Measurements from ENCODE around the gene ABCC4. TPM values are rescaled to one million over a fixed set of nuclear protein-coding genes. Genes with fewer than 3 reads are reported as not detected.

ABCC4 gene
- total RNA-seq, 1 donor from 2014 or later, result 21.8 TPM

- Mint-ChIP-seq H3K4me1 (no peaks in the 10 kb centered on the region), H3K9me3 (no peaks in the 10 kb centered on the region), H3K36me3 (ENCODE audit: low read depth) (peaks cover 3% of the 10 kb centered on the region), H3K27ac (ENCODE audit: unreplicated experiment) (no peak overlapping the region), H3K4me3 (no peak overlapping the region), H3K27me3 (ENCODE audit: low read depth) (no peaks in the 10 kb centered on the region)
- no peak for DNase-seq (ENCODE audit: low read depth, low spot score)
- TF ChIP-seq, protein P1, sequence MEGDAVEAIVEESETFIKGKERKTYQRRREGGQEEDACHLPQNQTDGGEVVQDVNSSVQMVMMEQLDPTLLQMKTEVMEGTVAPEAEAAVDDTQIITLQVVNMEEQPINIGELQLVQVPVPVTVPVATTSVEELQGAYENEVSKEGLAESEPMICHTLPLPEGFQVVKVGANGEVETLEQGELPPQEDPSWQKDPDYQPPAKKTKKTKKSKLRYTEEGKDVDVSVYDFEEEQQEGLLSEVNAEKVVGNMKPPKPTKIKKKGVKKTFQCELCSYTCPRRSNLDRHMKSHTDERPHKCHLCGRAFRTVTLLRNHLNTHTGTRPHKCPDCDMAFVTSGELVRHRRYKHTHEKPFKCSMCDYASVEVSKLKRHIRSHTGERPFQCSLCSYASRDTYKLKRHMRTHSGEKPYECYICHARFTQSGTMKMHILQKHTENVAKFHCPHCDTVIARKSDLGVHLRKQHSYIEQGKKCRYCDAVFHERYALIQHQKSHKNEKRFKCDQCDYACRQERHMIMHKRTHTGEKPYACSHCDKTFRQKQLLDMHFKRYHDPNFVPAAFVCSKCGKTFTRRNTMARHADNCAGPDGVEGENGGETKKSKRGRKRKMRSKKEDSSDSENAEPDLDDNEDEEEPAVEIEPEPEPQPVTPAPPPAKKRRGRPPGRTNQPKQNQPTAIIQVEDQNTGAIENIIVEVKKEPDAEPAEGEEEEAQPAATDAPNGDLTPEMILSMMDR (conservative IDR thresholded peaks at IDR 0.05), result no peak
Measured at GRCh38 chr13:95032121-95032520, 269.1 kb downstream of the ABCC4 start.

- H3K9me3 Mint-ChIP-seq, result no peaks in the 10 kb centered on the region
- H3K4me3 Mint-ChIP-seq, result no peak overlapping the region
- no peak overlapping the region for H3K27ac Mint-ChIP-seq (ENCODE audit: unreplicated experiment)
- H3K4me1 Mint-ChIP-seq, result no peaks in the 10 kb centered on the region
- H3K36me3 Mint-ChIP-seq (ENCODE audit: low read depth), result peaks cover 3% of the 10 kb centered on the region
- TF ChIP-seq, protein P1 (conservative IDR thresholded peaks at IDR 0.05), result no peak
- H3K27me3 Mint-ChIP-seq (ENCODE audit: low read depth), result no peaks in the 10 kb centered on the region
- no peak for DNase-seq (ENCODE audit: low read depth, low spot score)
Measured at GRCh38 chr13:95030821-95031343, 270.4 kb downstream of the ABCC4 start.

DNA sequence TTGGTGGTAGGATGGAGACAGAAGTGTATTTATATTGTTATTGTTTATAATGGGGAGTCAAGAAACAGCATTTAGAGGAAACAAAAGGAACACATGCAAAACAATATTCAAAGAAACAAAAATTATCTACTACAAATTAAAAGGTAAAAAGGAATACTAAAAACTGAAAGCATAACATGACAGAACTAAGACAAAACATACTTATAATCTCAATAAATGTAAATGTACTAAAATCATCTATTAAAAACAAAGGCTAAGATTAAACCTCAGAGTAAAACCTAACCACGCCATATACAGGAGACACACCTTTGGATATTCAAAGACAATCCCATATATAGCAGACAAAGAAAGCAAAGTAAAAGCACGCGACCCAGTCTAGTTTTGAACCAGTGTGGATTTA lies 273.6 kb downstream of the ABCC4 start:
- H3K4me3 Mint-ChIP-seq, result no peak overlapping the region
- H3K27me3 Mint-ChIP-seq (ENCODE audit: low read depth), result no peaks in the 10 kb centered on the region
- H3K27ac Mint-ChIP-seq (ENCODE audit: unreplicated experiment), result no peak overlapping the region
- H3K9me3 Mint-ChIP-seq, result no peaks in the 10 kb centered on the region
- no peaks in the 10 kb centered on the region for H3K36me3 Mint-ChIP-seq (ENCODE audit: low read depth)
- TF ChIP-seq, protein P1 (conservative IDR thresholded peaks at IDR 0.05), result no peak
- peaks cover 9% of the 10 kb centered on the region for H3K4me1 Mint-ChIP-seq
- DNase-seq (ENCODE audit: low read depth, low spot score), result no peak

GRCh38 chr13:95025116-95025515 lies 276.1 kb downstream of the ABCC4 start:
- H3K27me3 Mint-ChIP-seq (ENCODE audit: low read depth), result no peaks in the 10 kb centered on the region
- TF ChIP-seq, protein P1 (conservative IDR thresholded peaks at IDR 0.05), result no peak
- peaks cover 9% of the 10 kb centered on the region for H3K4me1 Mint-ChIP-seq
- DNase-seq (ENCODE audit: low read depth, low spot score), result no peak
- no peak overlapping the region for H3K4me3 Mint-ChIP-seq
- H3K9me3 Mint-ChIP-seq, result no peaks in the 10 kb centered on the region
- H3K36me3 Mint-ChIP-seq (ENCODE audit: low read depth), result no peaks in the 10 kb centered on the region
- H3K27ac Mint-ChIP-seq (ENCODE audit: unreplicated experiment), result no peak overlapping the region

- no peak for DNase-seq (ENCODE audit: low read depth, low spot score)
- TF ChIP-seq, protein P1 (conservative IDR thresholded peaks at IDR 0.05), result no peak
- Mint-ChIP-seq H3K36me3 (ENCODE audit: low read depth) (peaks cover 3% of the 10 kb centered on the region), H3K4me3 (no peak overlapping the region), H3K9me3 (no peaks in the 10 kb centered on the region), H3K27me3 (ENCODE audit: low read depth) (no peaks in the 10 kb centered on the region), H3K4me1 (peaks cover 9% of the 10 kb centered on the region), H3K27ac (ENCODE audit: unreplicated experiment) (no peak overlapping the region)
Measured at GRCh38 chr13:95023405-95023804, 277.8 kb downstream of the ABCC4 start.
